Raji (cell line): ENCODE results near the gene POU3F3.

Experiments used
- POLR2A ChIP-seq: IDR thresholded peaks from 2 replicates; pipeline ENCODE4 v1.6.1; 2011; ENCODE audit warnings: low read depth, low read length, control low read depth; ENCODE audit not compliant: insufficient read depth

Gene POU3F3

DNA sequence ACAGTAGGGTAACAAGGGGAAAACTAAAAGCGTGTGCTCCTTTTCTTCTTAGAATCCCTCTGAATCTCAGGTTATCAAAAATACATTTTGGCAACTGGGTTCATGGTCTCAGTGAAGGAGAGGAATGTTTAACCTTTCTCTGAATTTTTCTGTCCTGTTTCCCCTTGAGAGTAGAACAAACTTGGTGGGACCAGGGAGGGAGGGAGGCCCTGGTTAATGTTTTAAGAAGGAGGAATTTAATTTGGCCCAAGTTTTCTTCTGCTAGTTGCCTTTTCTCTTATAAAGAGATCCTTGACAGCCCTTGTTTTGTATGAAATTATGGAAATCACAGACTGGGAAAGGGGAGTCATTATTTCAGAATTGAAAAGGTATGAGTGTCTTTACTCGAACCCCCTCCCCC lies 12.2 kb upstream of the POU3F3 start:
- TF ChIP-seq POLR2A, result no peak

DNA sequence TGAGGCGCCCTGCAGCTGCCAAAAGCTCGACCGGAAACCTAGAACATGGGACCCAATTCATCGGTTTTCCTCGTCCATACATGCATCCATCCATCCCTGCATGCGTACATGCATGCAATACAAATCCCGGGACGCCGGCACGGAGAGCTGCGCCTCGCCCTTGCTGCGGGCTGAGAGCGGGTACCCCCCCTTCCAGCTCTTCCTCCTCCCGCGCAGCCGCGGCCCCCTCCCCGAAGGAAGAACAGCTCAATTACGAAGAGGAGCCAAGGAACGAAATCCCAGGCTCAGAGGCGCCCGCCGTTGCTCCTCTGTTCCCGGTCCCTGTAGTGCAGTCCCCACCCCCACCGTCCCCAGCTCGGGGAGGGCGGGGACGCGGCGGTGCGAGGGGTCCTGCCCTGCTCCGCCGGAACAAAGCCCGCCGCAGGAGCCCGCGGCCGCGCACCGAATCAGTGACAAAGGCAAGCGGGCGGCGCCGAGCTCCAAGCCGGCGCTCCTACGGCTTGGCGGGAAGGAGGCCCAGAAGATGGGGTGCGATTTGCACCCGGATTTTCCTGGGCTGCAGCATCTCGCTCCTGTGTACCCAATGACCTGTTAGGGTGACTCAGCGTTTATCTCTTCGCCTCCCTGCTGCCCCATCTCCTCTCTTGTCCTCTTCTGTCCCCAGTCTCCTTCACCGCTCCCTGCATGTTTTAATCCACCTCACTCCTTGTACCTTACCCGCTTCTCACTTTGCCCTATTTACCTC lies 8.9 kb upstream of the POU3F3 start:
- TF ChIP-seq POLR2A, result no peak

DNA sequence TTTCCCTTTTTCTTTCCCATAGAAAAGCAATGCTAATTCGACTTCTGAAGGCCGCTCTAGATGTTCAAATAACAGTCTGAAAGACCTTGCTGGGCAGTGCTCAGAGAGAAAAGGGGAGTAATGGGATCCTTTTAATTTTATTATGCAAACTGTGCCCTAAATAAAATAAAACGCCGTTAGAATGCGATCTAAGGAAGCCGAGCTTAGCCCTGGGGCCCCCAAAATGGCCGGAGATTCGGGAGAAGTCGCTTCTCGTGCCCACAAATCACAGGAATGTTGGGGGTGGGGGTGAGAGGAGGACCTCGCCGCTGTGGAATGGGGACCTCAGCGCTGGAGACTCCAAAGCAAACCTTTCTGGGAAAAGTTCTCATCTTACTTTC lies 8.4 kb upstream of the POU3F3 start:
- no peak for TF ChIP-seq POLR2A

- TF ChIP-seq POLR2A, result no peak
Measured at GRCh38 chr2:104845946-104846785, 7.7 kb upstream of the POU3F3 start.

GRCh38 chr2:104846786-104847585 lies 6.9 kb upstream of the POU3F3 start:
- no peak for TF ChIP-seq POLR2A

DNA sequence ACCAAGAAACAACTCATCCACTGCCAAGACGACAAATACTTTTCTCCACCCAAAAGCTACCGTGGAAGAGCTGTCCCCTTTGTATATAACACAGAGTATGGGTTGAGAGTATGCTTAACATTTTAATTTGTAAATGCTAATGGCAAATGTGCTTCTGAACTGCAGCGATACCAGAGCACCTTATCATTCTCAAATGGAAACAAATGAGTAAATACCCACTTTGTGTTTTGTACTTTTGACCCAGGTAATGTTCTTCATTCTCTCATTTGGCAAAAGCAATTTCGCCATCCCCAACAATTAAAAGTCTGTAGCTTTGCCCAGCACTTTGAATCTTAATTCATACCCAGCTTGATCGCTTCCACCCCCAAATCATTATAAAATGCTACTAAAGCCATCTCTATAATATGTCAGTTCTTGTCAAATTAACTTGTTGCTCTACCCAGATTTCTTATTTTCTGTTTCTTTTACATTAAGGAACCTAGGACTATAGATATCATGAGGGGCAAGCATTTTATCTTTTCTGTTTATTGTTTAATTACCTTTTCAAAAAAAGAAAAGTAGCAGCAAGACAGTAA lies 6.2 kb upstream of the POU3F3 start:
- no peak for TF ChIP-seq POLR2A

DNA sequence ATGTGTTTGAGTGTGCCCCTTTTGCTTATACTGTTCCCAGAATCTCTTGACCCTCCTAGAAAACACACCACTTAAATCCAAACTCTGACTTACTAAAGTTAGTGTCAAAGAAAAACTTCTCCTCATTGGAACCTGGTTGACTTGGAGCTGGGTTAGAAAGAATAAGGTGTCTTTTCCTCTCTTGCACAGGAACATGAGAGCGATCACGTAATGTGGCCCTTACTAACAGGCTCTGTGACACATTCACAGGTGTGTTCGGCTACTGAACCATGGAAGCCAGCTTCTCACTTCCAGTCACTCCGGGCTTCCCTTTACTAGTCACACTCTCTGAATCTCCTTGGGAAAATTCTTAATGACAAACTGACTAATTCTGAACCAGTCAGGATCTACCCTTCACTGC lies 5.4 kb upstream of the POU3F3 start:
- TF ChIP-seq POLR2A, result no peak

GRCh38 chr2:104849101-104849500 lies 4.8 kb upstream of the POU3F3 start:
- TF ChIP-seq POLR2A, result no peak

GRCh38 chr2:104849618-104850141 lies 4.2 kb upstream of the POU3F3 start:
- TF ChIP-seq POLR2A, result no peak

DNA sequence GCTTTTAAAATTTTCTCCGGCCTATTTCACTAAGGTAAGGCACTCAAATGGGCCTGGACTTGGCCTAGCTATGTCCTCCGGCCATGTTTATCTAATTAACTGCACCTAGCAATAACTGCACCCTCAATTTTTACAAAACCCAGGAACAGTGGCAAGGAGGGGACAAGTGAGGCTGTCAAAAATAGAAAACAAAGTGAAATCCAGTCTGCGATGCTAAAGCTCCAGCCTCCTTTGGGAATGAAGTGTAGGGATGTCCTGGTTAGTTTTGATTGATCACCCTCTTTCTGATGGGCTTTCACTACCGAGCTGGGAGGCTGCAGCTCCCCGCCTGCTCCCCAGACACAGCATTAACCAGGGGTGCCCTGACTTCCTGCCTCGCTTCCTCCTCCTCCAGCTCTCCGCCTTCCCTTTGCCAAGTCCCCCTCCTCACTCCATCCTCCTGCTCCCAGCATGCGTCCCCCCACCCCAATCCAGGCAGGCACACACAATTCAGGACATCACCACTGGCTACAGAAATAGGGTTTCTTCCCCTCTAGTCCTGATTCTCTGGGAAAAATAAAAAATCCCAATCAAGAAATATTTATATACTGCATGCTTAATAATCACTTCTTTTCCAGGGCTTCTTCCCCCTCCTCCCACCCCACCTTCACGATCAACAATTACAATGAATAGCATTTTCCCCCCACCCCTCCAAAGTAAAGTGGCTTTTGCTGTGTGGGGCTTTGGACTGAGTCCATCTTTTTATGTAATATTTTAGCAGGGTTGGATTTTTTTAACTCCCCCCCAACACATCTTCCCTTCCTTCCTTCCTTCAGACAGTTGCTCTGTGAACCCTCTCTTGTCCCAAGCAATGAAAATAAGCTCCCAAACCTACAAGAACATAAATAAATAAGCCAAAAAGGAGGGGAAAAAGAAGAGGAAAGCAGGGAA lies 3.3 kb upstream of the POU3F3 start:
- TF ChIP-seq POLR2A, result no peak

GRCh38 chr2:104851291-104852089 lies 2.4 kb upstream of the POU3F3 start:
- no peak for TF ChIP-seq POLR2A

- TF ChIP-seq POLR2A, result no peak
Measured at GRCh38 chr2:104852090-104852666, 1.7 kb upstream of the POU3F3 start.
